ENCODE results near the gene MTO1.

DNA sequence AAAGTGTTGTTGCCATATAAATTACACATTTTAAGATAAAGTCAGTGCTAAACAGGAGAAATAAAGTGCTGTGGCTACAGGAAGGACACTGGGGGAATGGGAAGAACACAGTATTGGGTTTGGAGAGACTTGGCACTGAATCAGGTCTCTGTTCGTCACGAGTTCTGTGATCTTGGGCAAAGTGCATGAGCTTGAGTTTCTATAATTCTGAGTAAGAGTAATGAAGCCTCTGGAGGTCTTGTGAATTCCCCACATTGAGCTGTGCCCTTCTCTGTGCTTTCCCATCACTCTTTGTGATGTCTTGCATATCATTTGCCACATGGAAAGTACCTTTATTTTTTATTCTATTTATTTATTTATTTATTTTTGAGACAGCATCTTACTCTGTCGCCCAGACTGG, 76.1 kb downstream of the MTO1 start:
- TF ChIP-seq, protein P1, sequence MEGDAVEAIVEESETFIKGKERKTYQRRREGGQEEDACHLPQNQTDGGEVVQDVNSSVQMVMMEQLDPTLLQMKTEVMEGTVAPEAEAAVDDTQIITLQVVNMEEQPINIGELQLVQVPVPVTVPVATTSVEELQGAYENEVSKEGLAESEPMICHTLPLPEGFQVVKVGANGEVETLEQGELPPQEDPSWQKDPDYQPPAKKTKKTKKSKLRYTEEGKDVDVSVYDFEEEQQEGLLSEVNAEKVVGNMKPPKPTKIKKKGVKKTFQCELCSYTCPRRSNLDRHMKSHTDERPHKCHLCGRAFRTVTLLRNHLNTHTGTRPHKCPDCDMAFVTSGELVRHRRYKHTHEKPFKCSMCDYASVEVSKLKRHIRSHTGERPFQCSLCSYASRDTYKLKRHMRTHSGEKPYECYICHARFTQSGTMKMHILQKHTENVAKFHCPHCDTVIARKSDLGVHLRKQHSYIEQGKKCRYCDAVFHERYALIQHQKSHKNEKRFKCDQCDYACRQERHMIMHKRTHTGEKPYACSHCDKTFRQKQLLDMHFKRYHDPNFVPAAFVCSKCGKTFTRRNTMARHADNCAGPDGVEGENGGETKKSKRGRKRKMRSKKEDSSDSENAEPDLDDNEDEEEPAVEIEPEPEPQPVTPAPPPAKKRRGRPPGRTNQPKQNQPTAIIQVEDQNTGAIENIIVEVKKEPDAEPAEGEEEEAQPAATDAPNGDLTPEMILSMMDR (conservative IDR thresholded peaks at IDR 0.05; ENCODE audit: low read length), result no peak
- no peak for TF ChIP-seq EZH2phosphoT487 (IDR thresholded peaks at IDR 0.05; ENCODE audit: borderline replicate concordance, low read depth, low read length)
